ENCODE results near the gene MSN.

DNA sequence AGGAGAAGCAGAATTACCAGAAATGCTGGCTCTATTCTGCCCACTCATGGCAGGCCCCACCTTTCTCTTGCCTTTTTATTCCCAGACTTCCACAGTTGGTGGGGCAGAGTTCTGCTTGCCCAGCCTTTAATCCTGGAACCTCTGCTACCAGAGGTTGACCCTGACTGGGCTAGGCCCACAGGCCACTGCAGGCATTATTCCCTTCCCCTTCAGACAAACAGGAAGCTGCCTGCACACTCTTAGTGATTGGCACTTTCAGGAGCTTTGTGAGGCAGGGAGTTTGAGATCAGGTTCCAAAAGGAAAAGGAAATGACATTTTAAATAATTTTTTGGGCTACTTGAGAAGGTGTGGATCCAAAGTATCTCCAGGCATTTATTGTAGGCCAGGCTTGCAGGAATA is 18.8 kb downstream of the MSN start:
- no peak for TF ChIP-seq RAD21 (conservative IDR thresholded peaks at IDR 0.05)
- TF ChIP-seq, protein P1, sequence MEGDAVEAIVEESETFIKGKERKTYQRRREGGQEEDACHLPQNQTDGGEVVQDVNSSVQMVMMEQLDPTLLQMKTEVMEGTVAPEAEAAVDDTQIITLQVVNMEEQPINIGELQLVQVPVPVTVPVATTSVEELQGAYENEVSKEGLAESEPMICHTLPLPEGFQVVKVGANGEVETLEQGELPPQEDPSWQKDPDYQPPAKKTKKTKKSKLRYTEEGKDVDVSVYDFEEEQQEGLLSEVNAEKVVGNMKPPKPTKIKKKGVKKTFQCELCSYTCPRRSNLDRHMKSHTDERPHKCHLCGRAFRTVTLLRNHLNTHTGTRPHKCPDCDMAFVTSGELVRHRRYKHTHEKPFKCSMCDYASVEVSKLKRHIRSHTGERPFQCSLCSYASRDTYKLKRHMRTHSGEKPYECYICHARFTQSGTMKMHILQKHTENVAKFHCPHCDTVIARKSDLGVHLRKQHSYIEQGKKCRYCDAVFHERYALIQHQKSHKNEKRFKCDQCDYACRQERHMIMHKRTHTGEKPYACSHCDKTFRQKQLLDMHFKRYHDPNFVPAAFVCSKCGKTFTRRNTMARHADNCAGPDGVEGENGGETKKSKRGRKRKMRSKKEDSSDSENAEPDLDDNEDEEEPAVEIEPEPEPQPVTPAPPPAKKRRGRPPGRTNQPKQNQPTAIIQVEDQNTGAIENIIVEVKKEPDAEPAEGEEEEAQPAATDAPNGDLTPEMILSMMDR (IDR thresholded peaks at IDR 0.05; ENCODE audit: poor library complexity, severe bottlenecking): no peak
